Measurements from ENCODE around the gene CELSR1. TPM values are rescaled to one million over a fixed set of nuclear protein-coding genes. Genes with fewer than 3 reads are reported as not detected.
A peak's percentile ranks its signal among the peaks of the same experiment; 100 is the strongest.

The CELSR1 gene
- total and polyA plus RNA-seq, 2 donors from 2014 or later, result 15.7 to 49.9 TPM

GRCh38 chr22:46380069-46380468 lies 157.4 kb downstream of the CELSR1 start:
- no peak for FAIRE-seq
- peak in 1 of 5 donors; percentile 58 for DNase-seq
- H3K27ac ChIP-seq (ENCODE audit: low read depth in 2 of 2, low read length in 2 of 2), result peak overlapping the region; percentile 72 to 81
- H3K9ac ChIP-seq (ENCODE audit: low read length in 3 of 3), result peak overlapping the region in 1 of 3 donors; percentile 62
- no peak for TF ChIP-seq CTCF (IDR thresholded peaks at IDR 0.05; ENCODE audit: borderline replicate concordance, extremely low read depth, insufficient read depth)
- peaks cover 4 to 41% (median 40%) of the 10 kb centered on the region in 3 donors for H3K4me1 ChIP-seq (ENCODE audit: control insufficient read depth in 2 of 3, insufficient read depth in 2 of 3, low read depth in 1 of 3, low read length in 3 of 3)
- H3K27me3 ChIP-seq (ENCODE audit: control insufficient read depth, insufficient read depth, low read length), result no peaks in the 10 kb centered on the region
- intact Hi-C loops (cut with DNase I), result no loop called here
- peaks cover 2 to 26% (median 2%) of the 10 kb centered on the region in 3 donors for H3K36me3 ChIP-seq (ENCODE audit: control insufficient read depth in 2 of 3, insufficient read depth in 3 of 3, low read length in 3 of 3)
- H3K4me3 ChIP-seq (ENCODE audit: low read length in 3 of 3), result peak overlapping the region in 1 of 3 donors; percentile 13
- H3K9me3 ChIP-seq (ENCODE audit: control insufficient read depth in 2 of 3, insufficient read depth in 1 of 3, low read length in 3 of 3), result peaks cover 0 to 6% (median 0%) of the 10 kb centered on the region in 3 donors

- H3K9me3 ChIP-seq (ENCODE audit: control insufficient read depth in 2 of 3, insufficient read depth in 1 of 3, low read length in 3 of 3), result peaks cover 0 to 6% (median 0%) of the 10 kb centered on the region in 3 donors
- FAIRE-seq, result no peak
- H3K9ac ChIP-seq (ENCODE audit: low read length in 3 of 3), result peak overlapping the region in 1 of 3 donors; percentile 62
- peaks cover 2 to 26% (median 2%) of the 10 kb centered on the region in 3 donors for H3K36me3 ChIP-seq (ENCODE audit: control insufficient read depth in 2 of 3, insufficient read depth in 3 of 3, low read length in 3 of 3)
- DNase-seq, result peak; percentile 79 to 95 (median 85)
- intact Hi-C loops (cut with DNase I), result no loop called here
- no peaks in the 10 kb centered on the region for H3K27me3 ChIP-seq (ENCODE audit: control insufficient read depth, insufficient read depth, low read length)
- TF ChIP-seq CTCF (IDR thresholded peaks at IDR 0.05; ENCODE audit: borderline replicate concordance, extremely low read depth, insufficient read depth), result no peak
- H3K27ac ChIP-seq (ENCODE audit: low read depth in 2 of 2, low read length in 2 of 2), result peak overlapping the region; percentile 81 to 92
- peaks cover 4 to 47% (median 45%) of the 10 kb centered on the region in 3 donors for H3K4me1 ChIP-seq (ENCODE audit: control insufficient read depth in 2 of 3, insufficient read depth in 2 of 3, low read depth in 1 of 3, low read length in 3 of 3)
- peak overlapping the region in 1 of 3 donors; percentile 13 for H3K4me3 ChIP-seq (ENCODE audit: low read length in 3 of 3)
These were observed 158.1 kb downstream of the CELSR1 start for GRCh38 chr22:46379066-46379930.

GRCh38 chr22:46378426-46379065 lies 158.9 kb downstream of the CELSR1 start:
- Histone ChIP-seq H3K27me3 (ENCODE audit: control insufficient read depth, insufficient read depth, low read length) (no peaks in the 10 kb centered on the region), H3K36me3 (ENCODE audit: control insufficient read depth in 2 of 3, insufficient read depth in 3 of 3, low read length in 3 of 3) (peaks cover 2 to 26% (median 2%) of the 10 kb centered on the region in 3 donors), H3K27ac (ENCODE audit: low read depth in 2 of 2, low read length in 2 of 2) (peak overlapping the region; percentile 81 to 92), H3K4me3 (ENCODE audit: low read length in 3 of 3) (peak overlapping the region in 1 of 3 donors; percentile 13), H3K9me3 (ENCODE audit: control insufficient read depth in 2 of 3, insufficient read depth in 1 of 3, low read length in 3 of 3) (peaks cover 0 to 6% (median 0%) of the 10 kb centered on the region in 3 donors), H3K4me1 (ENCODE audit: control insufficient read depth in 2 of 3, insufficient read depth in 2 of 3, low read depth in 1 of 3, low read length in 3 of 3) (peaks cover 4 to 54% (median 51%) of the 10 kb centered on the region in 3 donors), H3K9ac (ENCODE audit: low read length in 3 of 3) (peak overlapping the region in 1 of 3 donors; percentile 62)
- FAIRE-seq, result no peak
- DNase-seq, result peak; percentile 61 to 78 (median 68)
- TF ChIP-seq CTCF (IDR thresholded peaks at IDR 0.05; ENCODE audit: borderline replicate concordance, extremely low read depth, insufficient read depth), result no peak
- intact Hi-C loops (cut with DNase I), result no loop called here

All from kidney (tissue), 14 donors.